ENCODE data around the gene RGS3. TPM values are rescaled to one million over a fixed set of nuclear protein-coding genes. Genes with fewer than 3 reads are reported as not detected.
A peak's percentile ranks its signal among the peaks of the same experiment; 100 is the strongest.
"Not testable (repeated sequence)": the region's sequence is repeated elsewhere in the genome, so short reads cannot be mapped to it uniquely, and the experiment has no call there.

The RGS3 gene
- total RNA-seq, 4 donors from 2014 or later = 5.9 to 11.8 (median 9.8) TPM

DNA sequence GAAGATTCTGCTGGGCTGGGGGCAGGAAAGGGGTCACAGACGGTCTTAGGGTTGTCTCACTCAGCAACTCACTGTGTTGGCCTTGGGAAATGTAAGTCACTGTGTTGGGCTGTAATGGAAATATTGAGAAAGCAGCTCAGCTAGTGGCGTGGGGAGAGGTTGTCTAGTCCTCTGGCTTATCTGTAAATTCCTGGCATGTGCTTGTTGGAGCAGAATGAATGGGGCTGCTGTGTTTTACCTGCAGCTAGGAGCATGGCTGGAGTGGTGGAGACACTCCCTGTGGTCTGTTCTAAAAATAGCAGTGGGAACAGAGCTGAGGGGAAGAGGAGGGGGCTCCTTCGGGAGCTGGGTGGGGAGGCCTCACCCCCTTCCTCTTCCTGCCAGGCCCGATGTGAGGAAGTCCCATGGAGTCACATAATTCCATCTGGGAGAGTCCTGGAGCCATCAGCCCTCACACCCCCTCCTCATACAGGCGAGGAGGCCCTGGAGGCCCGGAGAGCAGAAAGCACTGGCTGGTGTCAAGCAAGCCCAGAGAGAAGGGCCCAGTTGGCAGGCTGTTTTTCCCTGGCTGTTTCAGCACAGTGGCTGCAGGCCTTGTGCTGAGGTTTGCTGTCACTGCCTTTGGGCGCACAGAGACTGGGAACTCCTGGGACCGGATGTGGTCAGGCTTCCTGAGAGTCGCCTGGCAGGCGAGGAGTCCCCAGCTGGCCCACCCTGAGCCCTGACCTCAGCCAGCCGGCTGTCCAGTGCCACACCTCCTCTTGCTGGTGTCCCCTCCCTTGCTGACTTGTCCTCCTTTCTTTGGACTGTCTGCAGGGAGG lies 84.9 kb downstream of the RGS3 start:
- in situ Hi-C loops (cut with MboI; ENCODE audit: low sequenced_read_pairs in 4 of 4) = no loop called here

DNA sequence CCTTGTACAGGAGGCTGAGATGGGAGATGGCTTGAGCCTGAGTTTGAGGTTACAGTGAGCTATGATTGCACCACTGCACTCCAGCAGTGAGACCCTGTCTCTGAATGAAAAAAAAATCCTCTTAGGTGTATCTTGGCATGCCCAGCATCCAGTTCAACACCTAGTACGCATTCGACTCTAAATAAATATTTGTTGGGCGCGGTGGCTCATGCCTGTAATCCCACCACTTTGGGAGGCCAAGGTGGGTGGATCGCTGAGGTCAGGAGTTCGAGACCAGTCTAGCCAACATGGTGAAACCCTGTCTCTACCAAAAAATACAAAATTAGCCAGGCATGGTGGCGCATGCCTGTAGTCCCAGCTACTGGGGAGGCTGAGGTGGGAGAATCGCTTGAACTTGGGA lies 86.4 kb downstream of the RGS3 start:
- intact Hi-C loops (cut with DNase I; ENCODE audit: low total_unique reads); H3K36me3 ChIP-seq; H3K9me3 ChIP-seq; H3K27me3 ChIP-seq; in situ Hi-C loops (cut with MboI; ENCODE audit: low sequenced_read_pairs in 4 of 4); ATAC-seq; DNase-seq; H3K4me3 ChIP-seq: not testable (repeated sequence)
- Histone ChIP-seq H3K27ac (peak overlapping the region in 3 of 4 donors; percentile 7 to 87 (median 39)), H3K4me1 (peaks cover 30 to 46% of the 10 kb centered on the region in 2 donors)

More for the DNA sequence above, 84.9 kb downstream of the RGS3 start:
- no peaks in the 10 kb centered on the region for H3K9me3 ChIP-seq
- DNase-seq = peak; percentile 56 to 71
- H3K4me1 ChIP-seq = peaks cover 32 to 46% of the 10 kb centered on the region in 2 donors
- TF ChIP-seq POLR2A (IDR thresholded peaks at IDR 0.05) = no peak
- TF ChIP-seq, protein P1, sequence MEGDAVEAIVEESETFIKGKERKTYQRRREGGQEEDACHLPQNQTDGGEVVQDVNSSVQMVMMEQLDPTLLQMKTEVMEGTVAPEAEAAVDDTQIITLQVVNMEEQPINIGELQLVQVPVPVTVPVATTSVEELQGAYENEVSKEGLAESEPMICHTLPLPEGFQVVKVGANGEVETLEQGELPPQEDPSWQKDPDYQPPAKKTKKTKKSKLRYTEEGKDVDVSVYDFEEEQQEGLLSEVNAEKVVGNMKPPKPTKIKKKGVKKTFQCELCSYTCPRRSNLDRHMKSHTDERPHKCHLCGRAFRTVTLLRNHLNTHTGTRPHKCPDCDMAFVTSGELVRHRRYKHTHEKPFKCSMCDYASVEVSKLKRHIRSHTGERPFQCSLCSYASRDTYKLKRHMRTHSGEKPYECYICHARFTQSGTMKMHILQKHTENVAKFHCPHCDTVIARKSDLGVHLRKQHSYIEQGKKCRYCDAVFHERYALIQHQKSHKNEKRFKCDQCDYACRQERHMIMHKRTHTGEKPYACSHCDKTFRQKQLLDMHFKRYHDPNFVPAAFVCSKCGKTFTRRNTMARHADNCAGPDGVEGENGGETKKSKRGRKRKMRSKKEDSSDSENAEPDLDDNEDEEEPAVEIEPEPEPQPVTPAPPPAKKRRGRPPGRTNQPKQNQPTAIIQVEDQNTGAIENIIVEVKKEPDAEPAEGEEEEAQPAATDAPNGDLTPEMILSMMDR (IDR thresholded peaks at IDR 0.05 in 4 of 5, conservative IDR thresholded peaks at IDR 0.05 in 1 of 5) = no peak
- ATAC-seq = peak; percentile 82 to 83
- no peaks in the 10 kb centered on the region for H3K27me3 ChIP-seq
- intact Hi-C loops (cut with DNase I; ENCODE audit: low total_unique reads) = no loop called here
- H3K36me3 ChIP-seq = no peaks in the 10 kb centered on the region
- peak overlapping the region; percentile 76 to 87 (median 78) for H3K27ac ChIP-seq
- peak overlapping the region in 1 of 4 donors; percentile 15 for H3K4me3 ChIP-seq

DNA sequence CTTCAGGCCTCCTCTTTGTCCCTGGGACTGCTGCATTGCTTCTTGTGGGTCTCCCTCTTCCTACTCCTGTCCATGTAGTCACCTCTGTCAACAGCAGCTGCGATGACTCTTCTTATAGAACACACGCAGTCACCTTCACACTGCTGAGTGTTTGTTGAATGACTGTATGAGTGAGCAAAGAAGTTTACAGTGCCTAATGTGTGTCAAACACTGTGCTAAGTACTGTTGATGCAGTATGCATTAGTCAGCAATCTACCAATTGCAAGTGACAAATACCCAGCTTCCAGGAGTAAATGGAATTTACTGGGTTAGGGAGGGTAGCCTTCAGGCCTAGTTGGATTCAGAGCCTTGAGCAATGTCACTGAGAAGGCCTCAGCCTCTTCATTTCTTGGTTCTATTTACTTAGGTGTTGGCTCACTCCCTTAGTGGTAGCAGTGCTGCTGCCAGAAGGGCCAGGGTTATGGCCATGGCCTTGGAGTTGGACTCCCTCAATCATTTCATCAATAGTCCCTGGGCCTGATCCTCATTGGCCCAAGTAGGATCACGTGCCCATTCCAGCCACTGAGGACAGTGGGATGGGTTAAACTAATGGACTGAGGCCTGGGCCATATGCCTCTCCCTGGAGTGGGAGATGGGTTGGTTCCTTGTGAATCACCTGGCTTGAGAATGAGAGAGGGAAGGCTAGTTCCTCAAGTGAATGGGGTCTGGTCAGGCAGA lies 93.5 kb downstream of the RGS3 start:
- H3K36me3 ChIP-seq = no peaks in the 10 kb centered on the region
- H3K4me1 ChIP-seq = peaks cover 6 to 10% of the 10 kb centered on the region in 2 donors
- intact Hi-C loops (cut with DNase I; ENCODE audit: low total_unique reads) = no loop called here
- in situ Hi-C loops (cut with MboI; ENCODE audit: low sequenced_read_pairs in 4 of 4) = no loop called here
- no peak overlapping the region for H3K4me3 ChIP-seq
- no peaks in the 10 kb centered on the region for H3K27me3 ChIP-seq
- DNase-seq (no peak), ATAC-seq (no peak)
- no peaks in the 10 kb centered on the region for H3K9me3 ChIP-seq
- H3K27ac ChIP-seq = peak overlapping the region in 1 of 4 donors; percentile 14
- TF ChIP-seq, protein P1 (IDR thresholded peaks at IDR 0.05 in 4 of 5, conservative IDR thresholded peaks at IDR 0.05 in 1 of 5) = no peak

DNA sequence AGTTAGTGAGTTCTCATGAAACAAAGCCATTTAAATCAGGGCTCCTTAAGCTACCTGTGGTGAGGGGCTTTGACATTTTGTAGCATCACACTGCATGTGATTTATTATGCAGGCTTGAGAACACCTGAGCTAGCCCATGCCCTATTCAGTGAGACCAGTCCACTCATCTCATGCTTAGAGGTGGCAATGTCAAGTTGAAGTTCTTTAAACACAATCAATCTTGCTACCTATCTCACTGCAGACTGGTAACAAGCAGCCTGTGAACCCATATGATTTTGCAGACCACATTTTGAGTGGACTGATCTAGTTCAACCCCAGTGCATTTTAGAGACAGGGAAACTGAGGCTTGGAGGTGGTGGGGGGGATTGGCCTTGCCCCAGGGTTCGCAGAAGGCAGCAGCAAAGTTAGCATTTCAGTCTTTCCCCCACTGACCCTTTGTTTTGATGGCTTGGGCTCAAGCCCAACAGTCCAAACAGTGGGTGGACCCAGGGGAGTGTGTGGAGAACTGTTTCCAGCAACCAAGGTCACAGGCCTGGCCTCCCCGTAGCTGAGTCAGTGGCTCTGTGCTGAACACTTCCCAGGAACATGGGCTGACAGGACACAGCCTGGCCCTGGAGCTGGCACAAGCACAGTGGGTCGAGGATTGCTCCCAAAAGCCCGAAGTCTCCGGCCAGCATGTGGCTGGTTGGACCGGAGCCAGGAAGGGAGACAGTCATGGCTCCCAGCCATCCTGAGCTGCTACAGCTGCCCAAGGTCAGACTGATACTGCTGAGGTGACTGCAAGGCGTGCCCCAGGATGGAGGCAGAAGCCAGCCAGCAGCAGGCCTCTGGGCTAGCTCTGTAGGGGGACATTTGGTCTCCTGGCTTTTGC lies 95.3 kb downstream of the RGS3 start:
- Histone ChIP-seq H3K27ac (peak overlapping the region; percentile 48 to 70 (median 59)), H3K27me3 (no peaks in the 10 kb centered on the region), H3K36me3 (no peaks in the 10 kb centered on the region), H3K4me3 (no peak overlapping the region), H3K9me3 (no peaks in the 10 kb centered on the region), H3K4me1 (peaks cover 6 to 10% of the 10 kb centered on the region in 2 donors)
- ATAC-seq (peak; percentile 79 to 92), DNase-seq (peak; percentile 38 to 82)
- in situ Hi-C loops (cut with MboI; ENCODE audit: low sequenced_read_pairs in 4 of 4) = no loop called here
- TF ChIP-seq, protein P1 (IDR thresholded peaks at IDR 0.05 in 4 of 5, conservative IDR thresholded peaks at IDR 0.05 in 1 of 5) = no peak
- no peak for TF ChIP-seq POLR2A (IDR thresholded peaks at IDR 0.05)
- intact Hi-C loops (cut with DNase I; ENCODE audit: low total_unique reads) = no loop called here

All from gastrocnemius medialis (tissue), 4 donors.